Measurements from ENCODE around the gene SLC18B1. TPM values are rescaled to one million over a fixed set of nuclear protein-coding genes. Genes with fewer than 3 reads are reported as not detected.
A peak's percentile ranks its signal among the peaks of the same experiment; 100 is the strongest.

SLC18B1 gene
- total and polyA plus RNA-seq, 2 of the 13 experiments (the other 11 are each of a cell fraction or from before 2014, with no cell fraction given), result 11.4 to 13.8 TPM

GRCh38 chr6:132719736-132720448 lies 78.5 kb downstream of the SLC18B1 start:
- Histone ChIP-seq H2AFZ (ENCODE audit: low read length) (no peak overlapping the region), H4K20me1 (ENCODE audit: insufficient read depth, low read length) (no peaks in the 10 kb centered on the region), H3K36me3 (replicated peaks in 1 of 2; ENCODE audit: control insufficient read depth in 1 of 2, insufficient read depth in 2 of 2, low read length in 2 of 2) (no peaks in the 10 kb centered on the region), H3K9ac (ENCODE audit: insufficient read depth, low read depth, low read length) (peak overlapping the region; percentile 14; the same call in 1 of the 2 replicates), H3K9me3 (ENCODE audit: low read length) (no peaks in the 10 kb centered on the region), H3K27me3 (ENCODE audit: control insufficient read depth in 1 of 2, insufficient read depth in 2 of 2, low read length in 2 of 2) (no peaks in the 10 kb centered on the region), H3K4me2 (ENCODE audit: low read depth, low read length) (peak overlapping the region; percentile 68), H3K79me2 (ENCODE audit: insufficient read depth, low read length) (no peaks in the 10 kb centered on the region), H3K4me1 (ENCODE audit: insufficient read depth, low read length) (peaks cover 34% of the 10 kb centered on the region), H3K27ac (ENCODE audit: extremely low read length, insufficient read depth, low read length) (peak overlapping the region; percentile 19), H3K4me3 (replicated peaks in 1 of 3; ENCODE audit: insufficient read depth in 1 of 3, low read depth in 2 of 3, low read length in 3 of 3) (0 out of 6 replicates have a peak overlapping the region, but pooled peaks of 1 of the 3 experiments have one; percentile 2)
- in situ Hi-C loops (cut with HindIII; ENCODE audit: extremely low pct_ligation_motif_present, low pct_unique_long_range_greater_than_20kb) (no loop called here), intact Hi-C loops (cut with micrococcal nuclease; ENCODE audit: unreplicated experiment) (loop anchor here (5.0 kb wide), 1 partner anchor 47 kb away; no protein-coding TSS in a partner anchor)
- POLR2A ChIA-PET, result no interaction called here
- DNase-seq (ENCODE audit: low spot score) (peak; percentile 53), FAIRE-seq (peak; percentile 59), ATAC-seq (peak; percentile 85)
- WGBS (ENCODE audit: low lambda C conversion rate), result 47% methylated on average over 10 of the region's 10 CpGs
- no TSS peak for BruUV-seq (replicated peaks)
- CTCF ChIA-PET (ENCODE audit: low intra/inter-chr PET ratio, low total read pairs), result no interaction called here
- no peak for TF ChIP-seq RNF219 (CRISPR knock-in tag; IDR thresholded peaks at IDR 0.05)
- TF ChIP-seq ZBTB38 (CRISPR knock-in tag; IDR thresholded peaks at IDR 0.05), result no peak
- peak; percentile 51; the same call in 1 of the 2 replicates for TF ChIP-seq ARID3A (IDR thresholded peaks at IDR 0.05; ENCODE audit: low read depth, low read length)
- no peak for TF ChIP-seq AGO2 (optimal IDR thresholded peaks at IDR 0.05; ENCODE audit: low read depth, low read length)
- TF ChIP-seq THAP11 (CRISPR knock-in tag; IDR thresholded peaks at IDR 0.05), result no peak
- no peak for TF ChIP-seq ADNP (CRISPR knock-in tag; IDR thresholded peaks at IDR 0.05)
- TF ChIP-seq AHDC1 (CRISPR knock-in tag; IDR thresholded peaks at IDR 0.05; ENCODE audit: borderline replicate concordance), result peak; percentile 35; the same call in 1 of the 2 replicates
- no peak for TF ChIP-seq GTF3A (CRISPR knock-in tag; conservative IDR thresholded peaks at IDR 0.05)
- no peak for TF ChIP-seq RFXANK (CRISPR knock-in tag; IDR thresholded peaks at IDR 0.05)
- no peak for TF ChIP-seq ZSCAN20 (CRISPR knock-in tag; IDR thresholded peaks at IDR 0.05; ENCODE audit: borderline replicate concordance)
- TF ChIP-seq IKZF5 (CRISPR knock-in tag; IDR thresholded peaks at IDR 0.05), result 0 out of 2 replicates have a peak, but pooled peaks have one; percentile 8
- TF ChIP-seq ZEB1 (IDR thresholded peaks at IDR 0.05; ENCODE audit: insufficient replicate concordance, low read depth), result no peak
- TF ChIP-seq HMG20A (CRISPR knock-in tag; IDR thresholded peaks at IDR 0.05; ENCODE audit: borderline replicate concordance), result no peak

Data from HepG2 (cell line).